Trophoblast cell (in vitro differentiated cells and primary cell): ENCODE measurements around the gene DTNB.
A peak's percentile ranks its signal among the peaks of the same experiment; 100 is the strongest.

Experiments
- DNase-seq, 2 donors: peaks; one replicate each; pipeline ENCODE4 v3.0.0-alpha.2; 2016
- H2AFZ ChIP-seq: 2 replicates; pipeline ENCODE4 v1.6.1; 2013; ENCODE audit warnings: low read length, moderate library complexity, mild to moderate bottlenecking; ENCODE audit not compliant: insufficient read depth, poor library complexity
- H2AK5ac ChIP-seq: 2 replicates; pipeline ENCODE4 v1.6.1; 2013; ENCODE audit warnings: mild to moderate bottlenecking, low read length
- H2BK120ac ChIP-seq: 2 replicates; pipeline ENCODE4 v1.6.1; 2013; ENCODE audit warnings: low read length, mild to moderate bottlenecking, moderate library complexity; ENCODE audit not compliant: insufficient read depth, poor library complexity
- H2BK12ac ChIP-seq: 2 replicates; pipeline ENCODE4 v1.6.1; 2013; ENCODE audit warnings: mild to moderate bottlenecking, low read length, moderate library complexity
- H2BK5ac ChIP-seq: 2 replicates; pipeline ENCODE4 v1.6.1; 2013; ENCODE audit warnings: low read length, low read depth, moderate library complexity, mild to moderate bottlenecking; ENCODE audit not compliant: poor library complexity
- H3K14ac ChIP-seq: 2 replicates; pipeline ENCODE4 v1.6.1; 2013; ENCODE audit warnings: mild to moderate bottlenecking, low read length
- H3K18ac ChIP-seq: 2 replicates; pipeline ENCODE4 v1.6.1; 2013; ENCODE audit warnings: mild to moderate bottlenecking, low read length
- H3K23ac ChIP-seq: 2 replicates; pipeline ENCODE4 v1.6.1; 2013; ENCODE audit warnings: low read length
- H3K27ac ChIP-seq: 2 replicates; pipeline ENCODE4 v1.5.1; 2013; ENCODE audit warnings: low read depth, mild to moderate bottlenecking, inconsistent platforms, low read length, moderate library complexity
- H3K27me3 ChIP-seq: 2 replicates; pipeline ENCODE4 v1.6.1; 2013; ENCODE audit warnings: inconsistent platforms, mild to moderate bottlenecking, low read length, moderate library complexity; ENCODE audit not compliant: insufficient read depth
- H3K36me3 ChIP-seq, 2 experiments: 1 replicate in 1 of 2; 2 replicates in 1 of 2; pipeline ENCODE4 v1.6.1; 2013; ENCODE audit warnings: low read length in 2 of 2, mild to moderate bottlenecking in 2 of 2, moderate library complexity in 1 of 2; ENCODE audit not compliant: insufficient read depth in 2 of 2, control insufficient read depth in 1 of 2
- H3K4ac ChIP-seq: 2 replicates; pipeline ENCODE4 v1.6.1; 2013; ENCODE audit warnings: low read depth, mild to moderate bottlenecking, low read length, moderate library complexity
- H3K4me1 ChIP-seq, 2 experiments: 1 replicate in 1 of 2; 2 replicates in 1 of 2; pipeline ENCODE4 v1.6.1; 2013; ENCODE audit warnings: low read length in 2 of 2, mild to moderate bottlenecking in 2 of 2, moderate library complexity in 1 of 2; ENCODE audit not compliant: insufficient read depth in 2 of 2, control insufficient read depth in 1 of 2
- H3K4me2 ChIP-seq: 2 replicates; pipeline ENCODE4 v1.6.1; 2013; ENCODE audit warnings: inconsistent platforms, mild to moderate bottlenecking, low read length, moderate library complexity
- H3K4me3 ChIP-seq: 2 replicates; pipeline ENCODE4 v1.5.1; 2013; ENCODE audit warnings: mild to moderate bottlenecking, low read depth, low read length, inconsistent platforms
- H3K79me1 ChIP-seq: one replicate; pipeline ENCODE4 v1.6.1; 2013; ENCODE audit warnings: low read length
- H3K79me2 ChIP-seq: 2 replicates; pipeline ENCODE4 v1.6.1; 2013; ENCODE audit warnings: low read length, mild to moderate bottlenecking; ENCODE audit not compliant: control insufficient read depth, insufficient read depth, poor library complexity
- H3K9ac ChIP-seq: 2 replicates; pipeline ENCODE4 v1.6.1; 2013; ENCODE audit warnings: mild to moderate bottlenecking, low read length
- H3K9me3 ChIP-seq: 2 replicates; pipeline ENCODE4 v1.6.1; 2013; ENCODE audit warnings: low read depth, mild to moderate bottlenecking, control low read depth, inconsistent platforms, low read length; ENCODE audit not compliant: insufficient read depth
- H4K12ac ChIP-seq: 2 replicates; pipeline ENCODE4 v1.6.1; 2013; ENCODE audit warnings: low read depth, mild to moderate bottlenecking, low read length, moderate library complexity
- H4K8ac ChIP-seq: 2 replicates; pipeline ENCODE4 v1.6.1; 2013; ENCODE audit warnings: low read depth, mild to moderate bottlenecking, low read length, moderate library complexity
- H4K91ac ChIP-seq: one replicate; pipeline ENCODE4 v1.6.1; 2013; ENCODE audit warnings: low read depth, mild to moderate bottlenecking, low read length, moderate library complexity
- WGBS: extraction: QIAGEN DNeasy Blood & Tissue Kit; methylation state at CpG from one replicate; pipeline ENCODE4 v1.1.7; 2013; ENCODE audit warnings: missing lambda C conversion rate; ENCODE audit not compliant: insufficient read length, insufficient coverage; ENCODE audit errors: extremely low coverage; 5-methylcytosine and 5-hydroxymethylcytosine counted together

The DTNB gene

GRCh38 chr2:25590921-25591505, 82.4 kb downstream of the DTNB start:
- Histone ChIP-seq H3K9ac (no peak overlapping the region), H2BK12ac (no peak overlapping the region), H3K27ac (no peak overlapping the region), H4K8ac (no peak overlapping the region), H4K12ac (no peak overlapping the region), H3K79me2 (no peaks in the 10 kb centered on the region), H3K79me1 (no peaks in the 10 kb centered on the region), H3K23ac (no peak overlapping the region), H3K4me1 (peaks cover 0 to 2% of the 10 kb centered on the region in 2 experiments), H2AFZ (no peak overlapping the region), H3K4me3 (no peak overlapping the region), H3K27me3 (no peaks in the 10 kb centered on the region), H3K14ac (no peak overlapping the region), H3K4ac (no peak overlapping the region), H2AK5ac (no peak overlapping the region), H2BK5ac (no peak overlapping the region), H3K18ac (no peak overlapping the region), H4K91ac (no peak overlapping the region), H3K9me3 (no peaks in the 10 kb centered on the region), H3K36me3 (no peaks in the 10 kb centered on the region), H2BK120ac (no peak overlapping the region), H3K4me2 (no peak overlapping the region)
- no CpG with 5 or more reads among the region's 15 CpGs for WGBS
- DNase-seq, result no peak

- Histone ChIP-seq H3K4me3 (no peak overlapping the region), H3K4me1 (peaks cover 0 to 2% of the 10 kb centered on the region in 2 experiments), H4K8ac (no peak overlapping the region), H3K23ac (no peak overlapping the region), H4K91ac (no peak overlapping the region), H2BK5ac (no peak overlapping the region), H3K27me3 (no peaks in the 10 kb centered on the region), H3K36me3 (no peaks in the 10 kb centered on the region), H2BK120ac (no peak overlapping the region), H3K14ac (no peak overlapping the region), H3K9me3 (no peaks in the 10 kb centered on the region), H3K4me2 (no peak overlapping the region), H3K79me1 (no peaks in the 10 kb centered on the region), H2BK12ac (no peak overlapping the region), H3K27ac (no peak overlapping the region), H3K18ac (no peak overlapping the region), H4K12ac (no peak overlapping the region), H3K79me2 (no peaks in the 10 kb centered on the region), H3K4ac (no peak overlapping the region), H2AFZ (no peak overlapping the region), H2AK5ac (no peak overlapping the region), H3K9ac (no peak overlapping the region)
- DNase-seq, result no peak
- WGBS, result no CpG with 5 or more reads among the region's 13 CpGs
These were observed 83.6 kb downstream of the DTNB start for GRCh38 chr2:25589676-25590205.

- Histone ChIP-seq H3K23ac (no peak overlapping the region), H2BK120ac (no peak overlapping the region)
These were observed 84.8 kb downstream of the DTNB start for GRCh38 chr2:25588576-25588975.

GRCh38 chr2:25587361-25587760, 86.0 kb downstream of the DTNB start:
- Histone ChIP-seq H4K8ac (no peak overlapping the region), H3K79me1 (no peaks in the 10 kb centered on the region), H3K27ac (no peak overlapping the region), H3K4me3 (no peak overlapping the region), H3K27me3 (no peaks in the 10 kb centered on the region), H3K9me3 (no peaks in the 10 kb centered on the region), H3K4me2 (no peak overlapping the region), H2AK5ac (no peak overlapping the region), H3K23ac (no peak overlapping the region), H3K36me3 (no peaks in the 10 kb centered on the region), H3K9ac (no peak overlapping the region), H3K14ac (no peak overlapping the region), H3K18ac (no peak overlapping the region), H4K12ac (no peak overlapping the region), H2BK12ac (no peak overlapping the region), H3K4me1 (peaks cover 0 to 2% of the 10 kb centered on the region in 2 experiments), H3K79me2 (no peaks in the 10 kb centered on the region), H2BK5ac (no peak overlapping the region), H2AFZ (no peak overlapping the region), H2BK120ac (no peak overlapping the region), H3K4ac (no peak overlapping the region), H4K91ac (no peak overlapping the region)
- WGBS, result no CpG with 5 or more reads among the region's 4 CpGs
- DNase-seq, result peak; percentile 35 to 38

More at GRCh38 chr2:25588576-25588975, 84.8 kb downstream of the DTNB start:
- H3K79me1 ChIP-seq, result no peaks in the 10 kb centered on the region
- no peak overlapping the region for H3K4ac ChIP-seq
- H3K9me3 ChIP-seq, result no peaks in the 10 kb centered on the region
- H4K91ac ChIP-seq, result no peak overlapping the region
- H4K8ac ChIP-seq, result no peak overlapping the region
- no peak overlapping the region for H2BK5ac ChIP-seq
- no peak overlapping the region for H2BK12ac ChIP-seq
- H3K4me2 ChIP-seq, result no peak overlapping the region
- no peak overlapping the region for H3K14ac ChIP-seq
- no peak overlapping the region for H4K12ac ChIP-seq
- no peak overlapping the region for H3K18ac ChIP-seq
- H2AFZ ChIP-seq, result no peak overlapping the region
- no CpG with 5 or more reads among the region's 4 CpGs for WGBS
- no peak for DNase-seq
- no peak overlapping the region for H2AK5ac ChIP-seq
- no peaks in the 10 kb centered on the region for H3K36me3 ChIP-seq
- H3K27me3 ChIP-seq, result no peaks in the 10 kb centered on the region
- no peaks in the 10 kb centered on the region for H3K79me2 ChIP-seq
- peaks cover 0 to 2% of the 10 kb centered on the region in 2 experiments for H3K4me1 ChIP-seq
- H3K4me3 ChIP-seq, result no peak overlapping the region
- H3K9ac ChIP-seq, result no peak overlapping the region
- no peak overlapping the region for H3K27ac ChIP-seq
